K562 (cell line): ENCODE results near the gene COQ10B. TPM values are rescaled to one million over a fixed set of nuclear protein-coding genes. Genes with fewer than 3 reads are reported as not detected.

Experiments
- CREB1 ChIP-seq, 2 experiments: sonication (generic) in 1 of 2; formaldehyde crosslinking in 1 of 2; IDR thresholded peaks; 2 replicates each; pipeline versions ENCODE4 v1.6.1 to v1.8.0; 2012 to 2022; ENCODE audit warnings: inconsistent platforms in 1 of 2, mild to moderate bottlenecking in 1 of 2, missing genetic modification reagents in 1 of 2, moderate library complexity in 1 of 2
- HDAC1 ChIP-seq, 2 experiments: fragments of 450-650 bp; IDR thresholded peaks; 2 replicates each; pipeline ENCODE4 v1.6.1; 2016 to 2017; ENCODE audit warnings: inconsistent platforms in 1 of 2, mild to moderate bottlenecking in 1 of 2, moderate library complexity in 1 of 2
- HDAC6 ChIP-seq: IDR thresholded peaks from 2 replicates; pipeline ENCODE4 v1.6.1; 2012; ENCODE audit warnings: low read depth, mild to moderate bottlenecking, control low read depth, inconsistent platforms, low read length, moderate library complexity
- HLTF ChIP-seq: fragments of 450-650 bp; IDR thresholded peaks from 2 replicates; pipeline ENCODE4 v1.6.1; 2016
- KDM5B ChIP-seq: fragments of 200-600 bp; sonication (generic); IDR thresholded peaks from 2 replicates; pipeline ENCODE4 v1.6.1; 2012; ENCODE audit warnings: low read depth, mild to moderate bottlenecking, moderate library complexity, low read length, control low read depth, inconsistent platforms; ENCODE audit not compliant: insufficient replicate concordance
- NR2C2 ChIP-seq, 2 experiments: fragments of 200-800 bp in 1 of 2; sonication (Bioruptor generic) in 1 of 2; sonication (generic) in 1 of 2; formaldehyde crosslinking in 1 of 2; IDR thresholded peaks; 2 replicates each; pipeline versions ENCODE4 v1.6.1 to v1.8.0; 2016 to 2022; ENCODE audit warnings: mild to moderate bottlenecking in 1 of 2, missing compliant biosample characterization in 1 of 2, missing genetic modification characterization in 1 of 2, missing genetic modification reagents in 1 of 2
- SMAD2 ChIP-seq: fragments of 150-350 bp; IDR thresholded peaks from 2 replicates; pipeline ENCODE4 v1.6.1; 2014; ENCODE audit warnings: low read depth, mild to moderate bottlenecking, low read length
- SUPT5H ChIP-seq: fragments of 450-650 bp; IDR thresholded peaks from 2 replicates; pipeline ENCODE4 v1.6.1; 2016
- TAF15 ChIP-seq: fragments of 200-400 bp; formaldehyde crosslinking; IDR thresholded peaks from 2 replicates; pipeline ENCODE4 v1.6.1; 2017; ENCODE audit warnings: mild to moderate bottlenecking, low read depth, low read length, moderate library complexity
- ZBTB1 ChIP-seq: sonication (generic); formaldehyde crosslinking; IDR thresholded peaks from 2 replicates; pipeline ENCODE4 v1.8.1; 2023; ENCODE audit warnings: missing genetic modification reagents, low read depth, mild to moderate bottlenecking, borderline replicate concordance
- ZNF311 ChIP-seq: fragments of 250-450 bp; sonication (Bioruptor Pico); IDR thresholded peaks from 2 replicates; pipeline ENCODE4 v1.4.0; 2020; ENCODE audit warnings: mild to moderate bottlenecking, moderate library complexity
- ZNF384 ChIP-seq: IDR thresholded peaks from 2 replicates; pipeline ENCODE4 v1.6.1; 2012; ENCODE audit warnings: low read depth, low read length, improper control_type of control experiment
- ZNF57 ChIP-seq: fragments of 450-650 bp; formaldehyde crosslinking; IDR thresholded peaks from 2 replicates; pipeline ENCODE4 v1.4.0; 2020; ENCODE audit warnings: mild to moderate bottlenecking, moderate library complexity
- polyA plus RNA-seq, 8 experiments: library from polyadenylated mRNA; depleted of rRNA in 4 of 8; stranded (reverse) in 5 of 8; unstranded in 3 of 8; fragments of >200 nt; fragmentation: Nextera tagmentation in 2 of 8; fragmentation: Illumina TruSeq in 1 of 8; extraction: Ambion mirVana in 2 of 8; extraction: Trizol in 1 of 8; gene quantifications; 2 replicates each; pipeline versions ENCODE4 v1.2.1 to v1.2.3, GENCODE V29; 2011 to 2014; ENCODE audit warnings: inconsistent platforms in 1 of 8, missing spikeins in 1 of 8
- total RNA-seq, 7 experiments: library from RNA; depleted of rRNA in 6 of 7; stranded (reverse); fragments of >200 nt in 6 of 7; fragmentation: Illumina TruSeq in 2 of 7; extraction: Trizol in 2 of 7; gene quantifications; 2 replicates each; pipeline versions ENCODE4 v1.2.1 to v1.2.3, GENCODE V29; 2011 to 2021; ENCODE audit warnings: low replicate concordance in 1 of 7
- TF ChIP-seq, protein P1 (sequence below): sonication (generic); formaldehyde crosslinking; IDR thresholded peaks from 2 replicates; pipeline ENCODE4 v1.8.0; 2022; ENCODE audit warnings: mild to moderate bottlenecking, missing genetic modification reagents
- TF ChIP-seq, protein P2 (sequence below): fragments of 200-800 bp; sonication (Bioruptor generic); IDR thresholded peaks from 2 replicates; pipeline ENCODE4 v1.6.1; 2017; ENCODE audit warnings: missing genetic modification characterization, missing compliant biosample characterization
- TF ChIP-seq, protein P3 (sequence below): fragments of 450-650 bp; formaldehyde crosslinking; conservative IDR thresholded peaks from 2 replicates; pipeline ENCODE4 v1.4.0; 2022; ENCODE audit warnings: mild to moderate bottlenecking, missing genetic modification characterization
- TF ChIP-seq, protein P4 (sequence below): fragments of 450-650 bp; IDR thresholded peaks from 2 replicates; pipeline ENCODE4 v1.6.1; 2018; ENCODE audit warnings: mild to moderate bottlenecking, low read depth; ENCODE audit not compliant: partially characterized antibody

The COQ10B gene
- total and polyA plus RNA-seq, 9 of the 15 experiments (the other 6 are each of a cell fraction or from before 2014, with no cell fraction given), result 3.1 to 13.1 (median 7.7) TPM

GRCh38 chr2:197434541-197435513, 18.5 kb upstream of the COQ10B start, which contains the start of gene SF3B1 (continued):
- TF ChIP-seq TAF15 (no peak), SMAD2 (no peak), CREB1 (IDR thresholded peaks at IDR 0.05) (peak; percentile 20; the same call in 1 of the 2 replicates), CREB1 (CRISPR knock-in tag; IDR thresholded peaks at IDR 0.05) (peak; percentile 66), KDM5B (peak; percentile 79), HLTF (no peak), ZNF384 (no peak), ZNF311 (no peak), HDAC6 (no peak), SUPT5H (peak; percentile 83), NR2C2 (CRISPR knock-in tag; IDR thresholded peaks at IDR 0.05) (no peak), NR2C2 (tag; IDR thresholded peaks at IDR 0.05) (peak; percentile 74; the same call in 1 of the 2 replicates), HDAC1 (IDR thresholded peaks at IDR 0.05) (0 out of 4 replicates have a peak, but pooled peaks of 1 of the 2 experiments have one; percentile 37), ZNF57 (no peak), ZBTB1 (CRISPR knock-in tag) (0 out of 2 replicates have a peak, but pooled peaks have one; percentile 43)
- TF ChIP-seq, protein P1, sequence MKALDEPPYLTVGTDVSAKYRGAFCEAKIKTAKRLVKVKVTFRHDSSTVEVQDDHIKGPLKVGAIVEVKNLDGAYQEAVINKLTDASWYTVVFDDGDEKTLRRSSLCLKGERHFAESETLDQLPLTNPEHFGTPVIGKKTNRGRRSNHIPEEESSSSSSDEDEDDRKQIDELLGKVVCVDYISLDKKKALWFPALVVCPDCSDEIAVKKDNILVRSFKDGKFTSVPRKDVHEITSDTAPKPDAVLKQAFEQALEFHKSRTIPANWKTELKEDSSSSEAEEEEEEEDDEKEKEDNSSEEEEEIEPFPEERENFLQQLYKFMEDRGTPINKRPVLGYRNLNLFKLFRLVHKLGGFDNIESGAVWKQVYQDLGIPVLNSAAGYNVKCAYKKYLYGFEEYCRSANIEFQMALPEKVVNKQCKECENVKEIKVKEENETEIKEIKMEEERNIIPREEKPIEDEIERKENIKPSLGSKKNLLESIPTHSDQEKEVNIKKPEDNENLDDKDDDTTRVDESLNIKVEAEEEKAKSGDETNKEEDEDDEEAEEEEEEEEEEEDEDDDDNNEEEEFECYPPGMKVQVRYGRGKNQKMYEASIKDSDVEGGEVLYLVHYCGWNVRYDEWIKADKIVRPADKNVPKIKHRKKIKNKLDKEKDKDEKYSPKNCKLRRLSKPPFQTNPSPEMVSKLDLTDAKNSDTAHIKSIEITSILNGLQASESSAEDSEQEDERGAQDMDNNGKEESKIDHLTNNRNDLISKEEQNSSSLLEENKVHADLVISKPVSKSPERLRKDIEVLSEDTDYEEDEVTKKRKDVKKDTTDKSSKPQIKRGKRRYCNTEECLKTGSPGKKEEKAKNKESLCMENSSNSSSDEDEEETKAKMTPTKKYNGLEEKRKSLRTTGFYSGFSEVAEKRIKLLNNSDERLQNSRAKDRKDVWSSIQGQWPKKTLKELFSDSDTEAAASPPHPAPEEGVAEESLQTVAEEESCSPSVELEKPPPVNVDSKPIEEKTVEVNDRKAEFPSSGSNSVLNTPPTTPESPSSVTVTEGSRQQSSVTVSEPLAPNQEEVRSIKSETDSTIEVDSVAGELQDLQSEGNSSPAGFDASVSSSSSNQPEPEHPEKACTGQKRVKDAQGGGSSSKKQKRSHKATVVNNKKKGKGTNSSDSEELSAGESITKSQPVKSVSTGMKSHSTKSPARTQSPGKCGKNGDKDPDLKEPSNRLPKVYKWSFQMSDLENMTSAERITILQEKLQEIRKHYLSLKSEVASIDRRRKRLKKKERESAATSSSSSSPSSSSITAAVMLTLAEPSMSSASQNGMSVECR (CRISPR knock-in tag), result peak; percentile 57; the same call in 1 of the 2 replicates
- TF ChIP-seq, protein P2, sequence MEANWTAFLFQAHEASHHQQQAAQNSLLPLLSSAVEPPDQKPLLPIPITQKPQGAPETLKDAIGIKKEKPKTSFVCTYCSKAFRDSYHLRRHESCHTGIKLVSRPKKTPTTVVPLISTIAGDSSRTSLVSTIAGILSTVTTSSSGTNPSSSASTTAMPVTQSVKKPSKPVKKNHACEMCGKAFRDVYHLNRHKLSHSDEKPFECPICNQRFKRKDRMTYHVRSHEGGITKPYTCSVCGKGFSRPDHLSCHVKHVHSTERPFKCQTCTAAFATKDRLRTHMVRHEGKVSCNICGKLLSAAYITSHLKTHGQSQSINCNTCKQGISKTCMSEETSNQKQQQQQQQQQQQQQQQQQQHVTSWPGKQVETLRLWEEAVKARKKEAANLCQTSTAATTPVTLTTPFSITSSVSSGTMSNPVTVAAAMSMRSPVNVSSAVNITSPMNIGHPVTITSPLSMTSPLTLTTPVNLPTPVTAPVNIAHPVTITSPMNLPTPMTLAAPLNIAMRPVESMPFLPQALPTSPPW (CRISPR knock-in tag), result peak; percentile 58
- TF ChIP-seq, protein P3, sequence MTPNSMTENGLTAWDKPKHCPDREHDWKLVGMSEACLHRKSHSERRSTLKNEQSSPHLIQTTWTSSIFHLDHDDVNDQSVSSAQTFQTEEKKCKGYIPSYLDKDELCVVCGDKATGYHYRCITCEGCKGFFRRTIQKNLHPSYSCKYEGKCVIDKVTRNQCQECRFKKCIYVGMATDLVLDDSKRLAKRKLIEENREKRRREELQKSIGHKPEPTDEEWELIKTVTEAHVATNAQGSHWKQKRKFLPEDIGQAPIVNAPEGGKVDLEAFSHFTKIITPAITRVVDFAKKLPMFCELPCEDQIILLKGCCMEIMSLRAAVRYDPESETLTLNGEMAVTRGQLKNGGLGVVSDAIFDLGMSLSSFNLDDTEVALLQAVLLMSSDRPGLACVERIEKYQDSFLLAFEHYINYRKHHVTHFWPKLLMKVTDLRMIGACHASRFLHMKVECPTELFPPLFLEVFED (CRISPR knock-in tag), result no peak
- TF ChIP-seq, protein P4, sequence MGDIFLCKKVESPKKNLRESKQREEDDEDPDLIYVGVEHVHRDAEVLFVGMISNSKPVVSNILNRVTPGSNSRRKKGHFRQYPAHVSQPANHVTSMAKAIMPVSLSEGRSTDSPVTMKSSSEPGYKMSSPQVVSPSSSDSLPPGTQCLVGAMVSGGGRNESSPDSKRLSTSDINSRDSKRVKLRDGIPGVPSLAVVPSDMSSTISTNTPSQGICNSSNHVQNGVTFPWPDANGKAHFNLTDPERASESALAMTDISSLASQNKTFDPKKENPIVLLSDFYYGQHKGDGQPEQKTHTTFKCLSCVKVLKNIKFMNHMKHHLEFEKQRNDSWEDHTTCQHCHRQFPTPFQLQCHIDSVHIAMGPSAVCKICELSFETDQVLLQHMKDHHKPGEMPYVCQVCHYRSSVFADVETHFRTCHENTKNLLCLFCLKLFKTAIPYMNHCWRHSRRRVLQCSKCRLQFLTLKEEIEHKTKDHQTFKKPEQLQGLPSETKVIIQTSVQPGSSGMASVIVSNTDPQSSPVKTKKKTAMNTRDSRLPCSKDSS, result no peak
